ENCODE results near the gene CCL5. TPM values are rescaled to one million over a fixed set of nuclear protein-coding genes. Genes with fewer than 3 reads are reported as not detected.
A peak's percentile ranks its signal among the peaks of the same experiment; 100 is the strongest.

CCL5 gene
- total RNA-seq, 6 experiments from 2014 or later = 0.19 TPM; not detected in 5

- peaks cover 15% of the 10 kb centered on the region for H3K4me1 Mint-ChIP-seq (ENCODE audit: low read depth)
- no peak for TF ChIP-seq CTCF (IDR thresholded peaks at IDR 0.05)
- no peaks in the 10 kb centered on the region for H3K9me3 Mint-ChIP-seq
- H3K27ac Mint-ChIP-seq = no peak overlapping the region
- no peak overlapping the region for H3K4me3 Mint-ChIP-seq
- DNase-seq = no peak
- H3K36me3 Mint-ChIP-seq (ENCODE audit: low read depth) = no peaks in the 10 kb centered on the region; the same call in none of the 2 replicates
- no peaks in the 10 kb centered on the region for H3K27me3 Mint-ChIP-seq (ENCODE audit: insufficient read depth)
These were observed 15.3 kb downstream of the CCL5 start for GRCh38 chr17:35864853-35865252.

- DNase-seq = no peak
- Mint-ChIP-seq H3K27me3 (ENCODE audit: insufficient read depth) (no peaks in the 10 kb centered on the region), H3K9me3 (no peaks in the 10 kb centered on the region), H3K4me1 (ENCODE audit: low read depth) (no peaks in the 10 kb centered on the region), H3K27ac (no peak overlapping the region), H3K36me3 (ENCODE audit: low read depth) (peaks cover 5% of the 10 kb centered on the region), H3K4me3 (no peak overlapping the region)
- no peak for TF ChIP-seq CTCF (IDR thresholded peaks at IDR 0.05)
These were observed 23.6 kb downstream of the CCL5 start for GRCh38 chr17:35856603-35857002.

- Mint-ChIP-seq H3K27ac (no peak overlapping the region), H3K27me3 (ENCODE audit: insufficient read depth) (no peaks in the 10 kb centered on the region; the same call in 1 of the 2 replicates), H3K4me1 (ENCODE audit: low read depth) (no peaks in the 10 kb centered on the region), H3K9me3 (no peaks in the 10 kb centered on the region), H3K4me3 (no peak overlapping the region), H3K36me3 (ENCODE audit: low read depth) (peaks cover 11% of the 10 kb centered on the region)
- no peak for DNase-seq
- TF ChIP-seq CTCF (IDR thresholded peaks at IDR 0.05) = no peak
These were observed 24.2 kb downstream of the CCL5 start for GRCh38 chr17:35855965-35856364.

- DNase-seq = peak; percentile 65
- 0 out of 2 replicates have a peak overlapping the region, but pooled peaks have one; percentile 2 for H3K27ac Mint-ChIP-seq
- no peaks in the 10 kb centered on the region for H3K9me3 Mint-ChIP-seq
- peaks cover 2% of the 10 kb centered on the region; the same call in 1 of the 2 replicates for H3K27me3 Mint-ChIP-seq (ENCODE audit: insufficient read depth)
- H3K4me3 Mint-ChIP-seq = no peak overlapping the region
- peaks cover 16% of the 10 kb centered on the region for H3K36me3 Mint-ChIP-seq (ENCODE audit: low read depth)
- peaks cover 14% of the 10 kb centered on the region for H3K4me1 Mint-ChIP-seq (ENCODE audit: low read depth)
- peak; percentile 95 for TF ChIP-seq CTCF (IDR thresholded peaks at IDR 0.05)
These were observed 30.5 kb downstream of the CCL5 start for GRCh38 chr17:35849469-35850348.

- Mint-ChIP-seq H3K36me3 (ENCODE audit: low read depth) (peaks cover 25% of the 10 kb centered on the region), H3K27ac (peak overlapping the region; percentile 1; the same call in 1 of the 2 replicates)
- TF ChIP-seq CTCF (IDR thresholded peaks at IDR 0.05) = no peak
These were observed 32.4 kb downstream of the CCL5 start for GRCh38 chr17:35847633-35848373.

More at GRCh38 chr17:35847633-35848373, 32.4 kb downstream of the CCL5 start:
- no peak overlapping the region for H3K4me3 Mint-ChIP-seq
- peaks cover 14% of the 10 kb centered on the region for H3K4me1 Mint-ChIP-seq (ENCODE audit: low read depth)
- H3K27me3 Mint-ChIP-seq (ENCODE audit: insufficient read depth) = peaks cover 2% of the 10 kb centered on the region; the same call in 1 of the 2 replicates
- H3K9me3 Mint-ChIP-seq = no peaks in the 10 kb centered on the region
- DNase-seq = no peak

All from HFFc6 (cell line).